T-helper 2 cell (primary cell): ENCODE data around the gene ERAP2.
"Not testable (repeated sequence)": the region's sequence is repeated elsewhere in the genome, so short reads cannot be mapped to it uniquely, and the experiment has no call there.

Source experiments
- DNase-seq, 5 experiments: peaks; one replicate each; pipeline versions ENCODE4 v3.0.0 to v3.0.0-alpha.2; 2012 to 2022
- total RNA-seq, 2 donors: gene quantifications; one replicate each; lab custom pipeline; 2026; lab: John Stamatoyannopoulos, UW

The ERAP2 gene, protein sequence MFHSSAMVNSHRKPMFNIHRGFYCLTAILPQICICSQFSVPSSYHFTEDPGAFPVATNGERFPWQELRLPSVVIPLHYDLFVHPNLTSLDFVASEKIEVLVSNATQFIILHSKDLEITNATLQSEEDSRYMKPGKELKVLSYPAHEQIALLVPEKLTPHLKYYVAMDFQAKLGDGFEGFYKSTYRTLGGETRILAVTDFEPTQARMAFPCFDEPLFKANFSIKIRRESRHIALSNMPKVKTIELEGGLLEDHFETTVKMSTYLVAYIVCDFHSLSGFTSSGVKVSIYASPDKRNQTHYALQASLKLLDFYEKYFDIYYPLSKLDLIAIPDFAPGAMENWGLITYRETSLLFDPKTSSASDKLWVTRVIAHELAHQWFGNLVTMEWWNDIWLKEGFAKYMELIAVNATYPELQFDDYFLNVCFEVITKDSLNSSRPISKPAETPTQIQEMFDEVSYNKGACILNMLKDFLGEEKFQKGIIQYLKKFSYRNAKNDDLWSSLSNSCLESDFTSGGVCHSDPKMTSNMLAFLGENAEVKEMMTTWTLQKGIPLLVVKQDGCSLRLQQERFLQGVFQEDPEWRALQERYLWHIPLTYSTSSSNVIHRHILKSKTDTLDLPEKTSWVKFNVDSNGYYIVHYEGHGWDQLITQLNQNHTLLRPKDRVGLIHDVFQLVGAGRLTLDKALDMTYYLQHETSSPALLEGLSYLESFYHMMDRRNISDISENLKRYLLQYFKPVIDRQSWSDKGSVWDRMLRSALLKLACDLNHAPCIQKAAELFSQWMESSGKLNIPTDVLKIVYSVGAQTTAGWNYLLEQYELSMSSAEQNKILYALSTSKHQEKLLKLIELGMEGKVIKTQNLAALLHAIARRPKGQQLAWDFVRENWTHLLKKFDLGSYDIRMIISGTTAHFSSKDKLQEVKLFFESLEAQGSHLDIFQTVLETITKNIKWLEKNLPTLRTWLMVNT
- total RNA-seq: 96.4 to 124 reads per million in 2 donors

DNA sequence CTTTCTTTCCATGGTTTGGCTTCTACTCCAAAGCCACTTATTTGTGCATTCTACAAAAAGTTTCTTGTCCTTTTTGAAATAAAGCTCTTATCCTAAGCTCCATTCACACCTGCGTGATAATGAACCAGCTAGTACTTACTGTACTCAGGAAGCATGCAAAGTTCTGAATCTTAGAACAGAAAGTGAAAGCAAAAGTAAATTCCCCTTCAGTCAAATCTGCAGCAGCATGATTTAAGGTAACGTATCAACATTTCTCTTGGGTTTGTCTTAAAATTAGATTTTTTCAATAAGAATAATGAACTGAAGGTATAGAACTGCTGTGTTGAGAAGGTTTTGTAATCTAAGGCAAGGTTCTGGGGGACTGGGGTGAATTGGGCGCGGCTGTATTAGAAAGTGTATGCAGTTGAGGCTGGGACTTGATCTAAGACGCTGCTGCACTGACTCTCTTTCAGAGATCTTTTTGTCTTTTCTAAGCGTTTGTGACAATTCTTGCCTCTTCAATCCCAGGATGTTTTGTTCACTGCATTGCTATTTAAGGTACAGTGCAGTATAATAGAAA lies at the start of gene ERAP2:
ERAP2 (plus strand) TSS at position 209 of the 559 bp plus-strand sequence. CDS start 3,186 bp downstream, outside the sequence.
- DNase-seq: peak in 2 of 5 experiments; percentile 46 to 82

DNA sequence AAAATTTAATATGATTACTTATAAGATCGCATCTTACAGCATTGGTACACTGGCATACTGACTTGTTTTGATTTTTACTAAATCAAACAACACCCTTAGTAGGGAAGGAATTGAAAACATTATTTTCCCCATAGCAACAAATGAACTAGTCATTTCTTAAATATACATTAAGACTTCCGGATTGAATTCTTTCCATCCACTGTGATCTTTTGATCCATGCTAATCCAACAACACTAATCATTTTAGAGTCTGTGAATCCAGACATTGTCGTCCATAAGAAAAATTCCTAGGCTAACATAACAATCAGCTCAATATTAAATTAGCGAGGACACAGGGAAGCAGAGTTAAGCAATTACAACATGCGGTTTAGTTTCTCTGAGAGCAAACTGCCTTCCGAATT lies 47.0 kb upstream of the ERAP2 start:
- DNase-seq: no peak

DNA sequence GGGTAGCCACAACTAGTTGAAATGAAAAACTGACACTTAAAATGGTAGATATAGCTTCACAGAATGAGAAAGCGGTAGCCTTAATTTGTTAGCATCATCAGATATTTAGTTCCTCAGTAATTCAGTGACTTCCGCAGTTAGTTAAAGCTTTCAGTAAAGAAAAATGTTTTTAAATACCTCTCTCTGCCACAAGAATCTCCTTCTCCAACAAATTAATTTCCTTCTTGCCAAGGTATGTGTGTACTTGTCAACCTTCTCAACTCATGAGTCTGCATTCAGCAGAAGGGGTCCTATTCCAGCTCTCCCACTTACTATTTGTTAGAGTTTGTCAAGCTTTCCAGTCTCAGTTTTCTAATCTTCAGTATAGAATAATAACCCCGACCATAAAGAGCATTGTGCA lies 42.3 kb upstream of the ERAP2 start:
- DNase-seq: no peak

DNA sequence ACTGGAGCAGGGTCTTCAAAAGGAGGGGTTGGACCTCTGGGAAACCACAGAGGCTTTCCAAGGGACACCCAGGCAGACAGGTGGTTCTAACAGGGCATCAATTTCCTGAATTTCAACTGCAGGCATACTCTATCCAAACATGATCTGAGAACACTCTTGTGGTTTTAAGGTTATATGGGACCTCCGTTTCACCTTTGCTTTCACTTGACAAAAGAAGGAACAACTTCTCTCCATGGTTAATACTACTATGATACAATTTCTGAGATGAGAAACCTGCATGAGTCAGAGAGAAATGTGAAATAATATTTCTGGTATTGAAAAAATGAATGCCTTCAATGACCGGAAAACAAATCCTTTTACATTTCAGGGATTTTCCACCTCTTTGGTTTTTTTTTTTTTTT lies 40.5 kb upstream of the ERAP2 start:
- no peak for DNase-seq

DNA sequence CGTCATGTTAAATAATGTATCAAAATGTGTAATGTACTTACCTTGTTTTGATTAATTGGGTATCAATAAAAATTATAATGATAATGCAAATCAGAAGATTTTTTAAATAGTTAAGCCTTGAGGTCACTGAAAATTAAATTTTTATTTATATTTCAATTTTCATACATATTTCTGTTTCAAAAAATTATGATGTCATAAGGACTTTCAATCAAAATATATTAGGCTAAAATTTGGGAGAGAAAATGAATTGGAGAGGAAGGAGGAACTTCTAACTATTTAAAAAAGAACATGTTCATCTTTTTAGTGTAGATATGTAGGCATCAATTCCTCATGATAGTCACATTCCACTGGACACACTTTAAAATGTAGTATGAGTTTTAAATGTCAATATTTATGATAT lies 39.5 kb upstream of the ERAP2 start:
- DNase-seq: no peak

DNA sequence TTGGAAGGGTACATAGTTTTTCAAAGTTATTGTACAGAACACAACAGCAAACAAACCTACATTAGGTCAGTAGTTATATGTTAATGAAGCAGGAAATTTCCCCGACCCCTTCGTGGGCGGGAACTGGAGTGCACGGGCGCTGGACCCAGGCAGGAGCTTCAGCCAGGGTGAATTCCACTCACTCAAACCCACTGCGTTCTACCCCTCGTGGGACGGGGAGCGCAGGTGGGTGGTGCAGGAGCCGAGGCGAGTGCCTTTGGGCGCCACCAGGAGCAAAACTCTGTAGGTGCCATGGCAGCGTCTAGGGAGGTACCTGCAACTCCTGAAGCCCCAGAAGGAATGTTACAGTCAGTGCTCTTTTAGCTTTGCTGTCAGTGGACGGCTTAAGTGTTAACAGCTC lies 39.0 kb upstream of the ERAP2 start:
- DNase-seq: no peak

DNA sequence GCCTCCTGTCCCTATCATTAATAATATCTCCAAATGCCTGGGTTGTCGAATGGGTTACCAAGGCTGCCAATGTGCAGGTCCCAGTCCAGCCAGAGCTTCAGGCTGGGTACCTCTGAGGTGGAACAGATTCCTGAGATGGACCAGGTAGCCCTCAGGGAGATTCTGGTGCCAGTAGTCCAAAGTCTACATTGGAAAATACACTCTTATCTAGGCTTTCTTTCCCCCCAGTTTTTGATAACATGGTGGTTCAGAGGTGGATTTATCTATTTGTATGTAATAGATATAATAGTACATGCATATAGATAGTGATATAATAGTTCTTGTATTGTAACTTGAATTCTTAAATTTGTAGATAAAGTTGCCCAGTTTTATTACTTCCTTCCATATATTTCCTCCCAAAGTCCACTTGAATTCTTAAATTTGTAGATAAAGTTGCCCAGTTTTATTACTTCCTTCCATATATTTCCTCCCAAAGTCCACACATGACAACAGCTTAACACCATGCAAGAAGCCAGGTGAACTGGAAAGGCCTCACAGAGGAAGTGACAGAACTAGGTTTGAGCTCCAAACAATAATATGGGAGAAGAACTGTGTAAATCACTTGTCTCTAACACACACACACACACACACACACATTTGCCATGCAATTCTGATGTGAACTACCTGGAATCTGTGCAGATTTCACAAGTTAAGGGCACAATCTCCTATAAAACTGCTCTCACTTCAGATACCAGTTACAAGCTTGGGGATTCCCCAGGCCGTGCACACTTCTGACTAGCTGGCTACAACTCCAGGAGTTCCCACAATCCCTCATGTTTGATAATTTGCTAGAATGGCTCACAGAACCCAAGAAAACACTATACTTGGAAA lies 37.9 kb upstream of the ERAP2 start:
- DNase-seq: no peak

DNA sequence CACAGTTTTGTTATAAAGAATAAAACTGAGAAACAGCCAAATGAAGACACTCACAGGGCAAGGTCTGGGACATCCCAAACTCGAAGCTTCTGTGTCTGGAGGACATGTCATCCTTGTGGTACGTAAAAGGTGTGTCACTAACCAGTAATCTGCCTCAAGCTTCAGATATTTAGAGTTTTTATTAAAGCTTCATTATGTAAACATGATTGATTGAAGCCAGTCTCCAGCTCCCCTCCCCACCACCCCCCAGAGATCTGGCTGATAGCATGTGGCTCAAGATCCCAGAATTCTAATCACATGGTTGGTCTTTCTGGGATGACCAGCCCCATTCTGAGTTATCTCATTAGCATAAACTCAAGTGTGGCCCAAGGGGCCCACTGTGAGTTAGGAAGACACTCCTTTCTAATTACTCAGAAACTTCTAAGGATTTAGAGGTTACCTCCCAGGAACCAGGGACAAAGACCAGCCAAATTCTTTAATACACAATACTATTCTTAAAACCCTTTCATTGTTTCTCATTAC lies 37.2 kb upstream of the ERAP2 start:
- no peak for DNase-seq

DNA sequence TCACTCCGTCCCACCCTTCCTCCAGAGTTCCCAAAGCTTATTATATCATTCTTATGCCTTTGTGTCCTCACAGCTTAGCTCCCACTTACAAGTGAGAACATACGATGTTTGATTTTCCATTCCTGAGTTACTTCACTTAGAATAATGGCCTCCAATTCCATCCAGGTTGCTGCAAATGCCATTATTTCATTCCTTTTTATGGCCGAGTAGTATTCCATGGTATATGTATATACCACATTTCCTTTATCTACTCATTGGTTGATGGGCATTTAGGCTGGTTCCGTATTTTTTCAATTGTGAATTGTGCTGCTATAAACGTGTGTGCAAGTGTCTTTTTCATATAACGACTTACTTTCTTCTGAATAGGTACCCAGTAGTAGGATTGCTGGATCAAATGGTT lies 34.4 kb upstream of the ERAP2 start:
- DNase-seq: not testable (repeated sequence)

DNA sequence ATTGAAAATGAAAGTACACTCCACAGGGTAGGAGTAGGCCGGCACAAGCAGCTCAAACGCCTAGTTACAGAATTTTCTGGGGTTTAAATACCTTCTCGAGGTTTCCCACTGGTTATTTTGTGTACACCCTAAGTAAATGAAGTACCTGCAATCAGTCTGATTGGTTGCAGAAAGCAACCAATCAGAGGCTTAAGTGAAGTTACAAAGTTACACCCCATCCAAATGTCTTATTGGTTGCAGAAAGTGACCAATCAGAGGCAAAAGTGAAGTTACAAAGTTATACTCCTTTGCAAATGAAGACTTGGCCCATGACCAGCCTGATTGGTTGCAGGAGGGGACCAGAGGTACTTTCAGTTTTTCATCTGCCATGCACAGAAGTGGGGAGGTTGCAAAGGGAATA lies 33.2 kb upstream of the ERAP2 start:
- no peak for DNase-seq

DNA sequence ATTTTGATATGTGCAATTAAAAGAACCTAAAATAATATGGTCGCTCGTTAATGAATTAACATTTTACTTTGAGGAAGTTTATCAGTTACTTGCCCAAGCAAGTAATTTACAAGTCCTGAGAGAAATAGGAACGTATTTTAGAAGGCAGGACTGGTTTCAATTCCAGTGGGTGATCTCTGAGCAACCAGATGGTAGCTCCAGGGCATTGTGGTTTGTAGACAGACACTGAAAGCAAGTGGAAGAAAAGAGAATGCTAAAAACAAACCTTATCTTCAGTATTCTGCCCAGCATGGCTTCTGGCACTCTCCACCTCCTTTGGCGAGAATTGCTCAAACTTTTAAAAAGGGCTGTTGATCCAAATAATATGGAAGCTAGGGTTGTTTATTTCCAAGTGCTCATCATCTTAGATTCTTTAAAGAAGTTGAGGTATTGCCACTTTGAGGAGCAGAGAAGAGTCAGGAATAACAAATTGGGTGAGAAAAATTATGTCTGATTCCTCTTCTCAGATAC lies 31.8 kb upstream of the ERAP2 start:
- DNase-seq: no peak

DNA sequence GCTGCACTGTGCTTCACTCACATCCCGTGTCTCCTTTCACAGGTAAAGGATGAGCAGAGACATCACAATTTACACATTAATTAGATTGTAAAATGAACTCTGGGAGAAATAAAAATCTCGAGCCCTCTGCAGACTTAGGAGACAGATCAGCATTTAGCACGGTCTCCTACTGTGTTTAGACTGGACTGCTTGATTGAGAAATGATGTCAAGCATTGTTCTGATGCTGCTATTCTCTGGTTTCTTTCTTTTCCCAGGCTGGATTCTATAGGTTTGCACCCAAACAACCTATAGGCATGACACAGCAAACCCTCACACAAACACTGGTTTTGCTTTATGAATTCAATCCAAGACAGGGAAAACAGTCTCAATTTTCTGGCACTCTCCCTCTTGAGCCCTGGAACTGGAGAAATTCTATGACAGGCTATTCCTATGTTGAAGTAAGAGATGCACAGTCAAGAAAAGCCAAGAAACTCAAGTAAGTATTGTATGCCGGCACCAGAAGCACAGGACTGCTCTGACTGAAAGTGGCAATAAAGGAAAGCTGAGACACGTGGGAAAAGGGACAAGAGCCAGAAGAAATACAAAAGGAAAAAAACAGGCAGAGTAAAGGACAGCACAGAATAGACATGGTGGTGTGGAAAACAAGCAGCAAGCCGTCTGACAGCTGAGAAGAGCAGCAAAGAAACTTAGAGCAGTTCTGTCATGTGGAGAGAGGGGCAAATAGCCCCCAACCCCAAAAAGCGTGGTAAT lies 24.8 kb upstream of the ERAP2 start:
- no peak for DNase-seq

DNA sequence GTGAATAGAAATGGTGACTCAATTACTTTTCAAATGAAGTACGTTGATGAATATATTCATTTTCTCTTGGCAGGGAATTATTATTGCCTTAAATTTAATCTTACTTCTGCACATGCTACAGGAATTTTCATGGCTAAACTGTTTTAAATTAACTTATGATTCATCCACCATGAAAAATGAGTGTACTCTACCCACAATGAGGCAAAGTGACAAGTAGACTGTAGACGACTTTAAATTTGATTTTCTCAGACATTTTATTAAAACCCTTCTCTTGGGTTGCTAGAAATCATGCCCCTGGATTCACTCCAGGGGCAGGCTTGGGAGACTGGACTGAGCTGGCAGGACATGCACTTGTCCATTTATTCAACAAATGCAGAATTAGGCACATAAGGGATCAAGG lies 23.5 kb upstream of the ERAP2 start:
- no peak for DNase-seq

DNA sequence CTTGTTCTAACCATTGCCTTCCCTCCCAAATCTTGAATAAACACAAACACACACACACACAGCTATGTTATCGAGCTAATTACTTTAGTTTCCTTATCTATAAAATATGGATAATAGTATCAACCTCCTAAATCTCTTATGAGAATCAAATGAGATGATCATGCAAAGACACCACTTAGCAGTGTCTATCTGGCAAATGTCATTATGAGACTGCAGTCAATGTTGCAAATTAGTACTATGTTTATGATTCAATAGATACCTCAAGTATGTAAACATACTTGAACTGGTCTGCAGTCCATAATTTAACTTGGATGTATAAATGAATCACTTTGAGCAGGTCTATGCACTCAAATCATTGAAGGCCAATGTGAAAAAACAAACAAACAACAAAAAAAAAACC lies 22.2 kb upstream of the ERAP2 start:
- no peak for DNase-seq

DNA sequence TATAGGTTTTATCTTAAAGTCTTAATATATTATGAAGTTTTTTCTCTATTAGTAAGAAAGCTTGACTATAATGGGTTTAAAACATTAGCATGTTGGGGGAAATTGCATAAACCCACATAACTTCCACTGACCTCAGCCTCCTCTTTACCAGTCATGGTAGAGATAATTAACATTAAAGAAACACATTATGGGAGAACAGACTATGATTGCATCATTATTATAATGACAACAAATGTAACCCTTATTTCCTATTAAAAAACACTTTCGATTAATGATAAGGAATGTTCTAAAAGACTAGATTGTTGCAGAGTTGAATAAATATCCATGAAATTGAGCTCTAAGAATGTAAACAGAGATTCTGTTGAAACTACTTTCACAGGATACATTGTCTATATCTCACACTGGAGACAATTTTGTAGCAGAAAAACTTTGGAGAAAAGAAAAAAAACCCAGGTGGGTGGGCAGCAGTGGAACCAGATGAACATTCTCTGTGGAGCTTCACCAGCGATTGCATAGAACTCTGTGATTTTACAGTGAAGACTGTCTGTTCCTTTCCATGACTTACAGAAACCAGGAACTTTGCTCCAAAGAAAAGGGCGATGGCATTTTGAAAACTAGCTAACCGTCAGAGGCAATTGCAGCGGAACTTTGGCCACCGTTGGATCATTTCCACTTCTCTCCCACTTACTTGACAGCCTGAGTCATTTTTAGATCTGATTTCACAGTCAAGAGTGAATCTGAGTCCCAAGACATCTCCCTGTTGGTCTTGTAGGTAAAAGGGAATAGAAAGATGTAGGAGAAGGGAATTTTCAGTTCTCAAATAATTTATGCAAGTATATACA lies 21.0 kb upstream of the ERAP2 start:
- no peak for DNase-seq

DNA sequence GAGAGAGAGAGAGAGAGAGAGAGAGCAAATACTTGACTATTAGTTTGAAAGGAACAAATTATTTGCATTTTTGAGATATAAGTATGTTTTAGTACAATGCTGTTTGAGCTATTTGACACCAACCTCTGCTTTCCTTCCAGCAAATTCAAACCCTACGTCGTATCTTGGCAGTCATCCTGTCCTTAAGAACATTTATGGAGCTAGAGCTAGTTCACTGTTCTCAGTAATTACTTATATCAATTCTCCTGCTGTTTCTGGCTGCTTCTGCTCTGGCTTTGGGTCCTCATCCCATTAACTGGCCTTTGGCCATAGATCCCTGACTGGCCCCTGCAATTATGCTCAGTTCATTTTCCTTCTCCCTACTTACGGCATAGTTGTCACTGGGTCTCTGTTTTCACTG lies 19.9 kb upstream of the ERAP2 start:
- DNase-seq: no peak

DNA sequence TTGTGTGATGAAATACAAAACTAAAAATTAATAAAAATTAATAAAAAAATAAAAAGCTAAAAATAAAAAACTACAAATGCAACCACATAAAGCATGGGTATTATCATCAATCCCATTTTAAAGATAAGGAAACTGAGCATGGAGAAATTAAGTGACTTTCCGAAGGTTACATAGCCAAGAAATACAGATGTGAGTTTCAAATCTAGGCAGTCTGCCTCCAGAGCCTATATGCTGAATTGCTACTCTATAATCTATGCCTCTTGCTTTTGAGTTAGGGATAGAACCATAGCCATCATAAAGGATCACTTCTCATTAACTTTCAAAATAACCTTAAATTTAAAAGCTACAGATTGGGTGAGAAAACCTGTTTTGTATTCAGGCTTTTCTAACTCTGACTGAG lies 18.8 kb upstream of the ERAP2 start:
- no peak for DNase-seq

DNA sequence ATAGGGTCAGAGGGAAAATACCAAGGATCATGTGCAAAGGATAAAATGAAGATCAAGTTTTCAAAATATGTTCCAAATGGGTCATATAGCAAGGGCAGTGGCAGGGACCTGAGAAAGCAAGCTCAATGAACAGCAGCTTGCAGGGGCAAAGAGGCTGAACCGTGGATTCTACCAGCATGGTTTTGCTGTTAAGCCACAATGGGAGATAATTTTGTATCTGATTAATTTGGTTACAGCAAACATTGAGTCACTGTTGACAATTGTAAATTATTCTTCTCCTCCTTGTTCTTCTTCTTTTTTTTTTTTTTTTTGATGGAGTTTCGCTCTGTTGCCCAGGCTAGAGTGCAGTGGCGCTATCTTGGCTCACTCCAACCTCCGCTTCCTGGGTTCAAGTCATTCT lies 18.4 kb upstream of the ERAP2 start:
- peak in 1 of 5 experiments; percentile 72 for DNase-seq

DNA sequence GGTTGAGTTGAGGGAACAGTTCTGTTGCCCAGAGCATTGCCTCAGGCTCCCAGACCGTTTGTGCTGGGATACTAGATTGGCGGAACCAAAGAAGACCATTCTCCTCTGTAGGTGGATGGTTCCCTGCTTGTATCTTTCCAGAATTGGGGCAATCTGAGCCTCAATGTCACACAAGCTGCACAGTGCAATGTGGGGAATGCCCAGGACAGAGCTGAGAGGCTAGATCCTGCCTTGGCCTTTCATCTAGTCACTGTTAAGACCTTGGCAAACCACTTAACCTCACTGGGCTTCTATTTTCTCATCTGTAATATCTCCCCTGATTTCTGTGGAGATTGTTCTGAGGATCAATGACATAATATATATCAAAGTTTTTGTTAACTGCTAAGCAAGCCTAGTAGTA lies 16.9 kb upstream of the ERAP2 start:
- DNase-seq: no peak

DNA sequence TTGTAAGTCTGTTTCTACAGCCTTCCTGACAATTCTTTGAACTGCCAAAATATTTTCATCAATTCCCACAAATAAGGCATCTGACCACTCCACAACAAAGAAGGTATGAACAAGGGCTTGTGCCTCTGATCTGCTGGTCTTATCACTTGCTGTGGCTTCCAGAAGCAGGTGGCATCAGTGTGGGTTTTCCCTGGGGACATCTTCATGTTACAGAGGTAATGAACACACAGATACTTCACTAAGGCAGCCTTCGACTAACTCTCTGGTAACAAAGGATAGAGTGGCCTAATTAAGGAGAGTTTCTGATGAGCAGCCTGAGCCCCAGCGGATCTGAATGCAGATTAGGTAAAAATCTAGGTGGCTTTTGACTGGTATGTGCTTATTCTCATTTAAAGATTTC lies 15.2 kb upstream of the ERAP2 start:
- DNase-seq: no peak
